ENCODE measurements around the gene WNK3.

WNK3 gene

DNA sequence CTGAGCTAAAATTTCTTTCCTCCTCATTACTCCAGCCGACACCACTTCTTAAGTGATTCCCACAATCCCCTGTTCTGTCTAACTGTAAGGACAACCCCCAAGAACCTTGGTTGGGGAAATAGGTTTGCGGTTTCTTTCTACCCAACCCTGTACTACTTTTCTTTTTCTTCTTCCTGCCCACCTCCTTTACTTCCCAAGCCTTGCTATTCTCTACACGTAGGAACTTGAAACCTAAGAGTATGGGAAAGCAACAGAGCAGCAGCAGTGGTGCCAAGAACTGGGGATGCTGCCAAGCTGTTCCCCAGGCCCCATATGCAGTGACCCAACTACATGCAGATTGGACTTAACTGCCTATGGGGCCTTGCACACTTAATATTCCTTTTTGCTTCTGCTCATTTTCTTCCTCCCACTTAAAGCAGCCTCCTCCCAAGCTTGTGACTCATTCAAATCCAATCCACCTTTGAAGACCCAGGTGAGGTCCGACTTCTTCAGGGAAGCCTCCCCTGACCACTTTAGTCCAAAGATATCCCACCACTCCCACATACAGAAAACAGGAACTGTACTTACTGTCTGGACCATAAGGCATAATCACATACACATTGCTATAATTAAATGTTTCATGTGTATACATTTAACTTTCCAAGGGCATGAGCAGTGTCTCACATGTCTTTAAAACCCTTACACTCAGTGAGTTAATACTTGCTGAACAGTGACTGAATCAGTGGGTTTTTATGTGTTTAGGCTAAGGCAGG is 176.5 kb downstream of the WNK3 start:
- Histone ChIP-seq H3K4me3 (peak overlapping the region; percentile 93), H3K27ac (no peak overlapping the region)
- no peak for DNase-seq (ENCODE audit: low spot score)
- TF ChIP-seq, protein P1, sequence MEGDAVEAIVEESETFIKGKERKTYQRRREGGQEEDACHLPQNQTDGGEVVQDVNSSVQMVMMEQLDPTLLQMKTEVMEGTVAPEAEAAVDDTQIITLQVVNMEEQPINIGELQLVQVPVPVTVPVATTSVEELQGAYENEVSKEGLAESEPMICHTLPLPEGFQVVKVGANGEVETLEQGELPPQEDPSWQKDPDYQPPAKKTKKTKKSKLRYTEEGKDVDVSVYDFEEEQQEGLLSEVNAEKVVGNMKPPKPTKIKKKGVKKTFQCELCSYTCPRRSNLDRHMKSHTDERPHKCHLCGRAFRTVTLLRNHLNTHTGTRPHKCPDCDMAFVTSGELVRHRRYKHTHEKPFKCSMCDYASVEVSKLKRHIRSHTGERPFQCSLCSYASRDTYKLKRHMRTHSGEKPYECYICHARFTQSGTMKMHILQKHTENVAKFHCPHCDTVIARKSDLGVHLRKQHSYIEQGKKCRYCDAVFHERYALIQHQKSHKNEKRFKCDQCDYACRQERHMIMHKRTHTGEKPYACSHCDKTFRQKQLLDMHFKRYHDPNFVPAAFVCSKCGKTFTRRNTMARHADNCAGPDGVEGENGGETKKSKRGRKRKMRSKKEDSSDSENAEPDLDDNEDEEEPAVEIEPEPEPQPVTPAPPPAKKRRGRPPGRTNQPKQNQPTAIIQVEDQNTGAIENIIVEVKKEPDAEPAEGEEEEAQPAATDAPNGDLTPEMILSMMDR (IDR thresholded peaks at IDR 0.05) = no peak

DNA sequence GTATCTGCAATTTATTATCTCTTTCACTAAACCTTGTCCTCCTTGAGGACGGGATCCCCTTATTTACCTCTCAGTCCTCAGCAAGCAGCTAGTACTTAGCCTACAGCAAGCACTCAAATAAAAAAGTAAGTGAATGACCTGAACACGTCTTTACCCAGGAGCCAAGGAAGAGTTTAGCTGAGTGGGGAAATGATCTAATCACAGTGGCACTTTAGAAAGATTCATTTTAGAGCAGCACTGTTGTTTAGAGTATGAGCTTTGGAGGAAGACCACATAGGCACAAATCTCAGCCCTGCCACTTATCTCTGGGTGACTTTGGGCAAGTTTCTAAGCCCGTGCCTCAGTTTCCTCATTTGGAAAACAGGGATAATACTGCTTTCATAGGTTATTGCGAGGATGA is 177.4 kb downstream of the WNK3 start:
- no peak for DNase-seq (ENCODE audit: low spot score)
- TF ChIP-seq, protein P1 (IDR thresholded peaks at IDR 0.05) = no peak
- no peak overlapping the region for H3K27ac ChIP-seq
- H3K4me3 ChIP-seq = peak overlapping the region; percentile 9

DNA sequence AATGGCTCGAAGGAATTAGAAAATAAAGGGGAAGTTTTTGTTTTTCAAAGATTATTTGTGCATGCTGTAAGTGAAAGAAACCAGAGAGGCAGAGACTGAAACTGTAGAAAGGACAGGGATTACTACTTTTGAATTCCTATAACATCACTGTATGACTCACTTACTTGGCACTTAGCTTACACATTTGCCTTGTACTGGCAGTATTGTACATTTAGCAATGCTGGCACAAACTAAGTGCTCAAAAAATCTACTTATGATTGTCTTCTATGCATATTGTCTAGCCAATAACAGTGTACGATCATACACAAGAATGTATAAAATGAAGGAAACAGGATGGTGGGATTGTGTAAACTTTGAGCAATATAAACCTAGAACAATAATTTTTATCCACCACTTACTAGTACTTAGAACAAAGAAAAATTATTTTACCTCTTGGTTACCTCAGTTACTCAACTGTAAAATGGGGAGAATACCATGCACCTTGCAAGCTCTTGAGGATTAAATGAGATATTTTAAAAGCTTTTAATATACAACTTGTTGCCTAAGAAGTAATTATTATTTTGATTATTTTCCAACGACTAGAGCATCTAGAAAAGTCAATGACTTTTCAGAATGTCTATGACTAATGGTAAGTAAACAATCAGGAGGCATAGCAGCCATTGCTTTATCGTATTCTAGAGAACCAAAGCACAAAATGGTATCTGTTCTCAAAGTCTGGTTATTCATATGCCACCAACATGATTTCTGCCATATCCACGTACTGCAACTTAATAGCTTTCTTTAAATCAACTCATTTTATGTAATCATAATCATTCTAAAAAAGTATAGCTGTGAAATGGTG is 179.5 kb downstream of the WNK3 start:
- TF ChIP-seq, protein P1 (IDR thresholded peaks at IDR 0.05) = no peak
- no peak overlapping the region for H3K27ac ChIP-seq
- no peak overlapping the region for H3K4me3 ChIP-seq
- no peak for DNase-seq (ENCODE audit: low spot score)

DNA sequence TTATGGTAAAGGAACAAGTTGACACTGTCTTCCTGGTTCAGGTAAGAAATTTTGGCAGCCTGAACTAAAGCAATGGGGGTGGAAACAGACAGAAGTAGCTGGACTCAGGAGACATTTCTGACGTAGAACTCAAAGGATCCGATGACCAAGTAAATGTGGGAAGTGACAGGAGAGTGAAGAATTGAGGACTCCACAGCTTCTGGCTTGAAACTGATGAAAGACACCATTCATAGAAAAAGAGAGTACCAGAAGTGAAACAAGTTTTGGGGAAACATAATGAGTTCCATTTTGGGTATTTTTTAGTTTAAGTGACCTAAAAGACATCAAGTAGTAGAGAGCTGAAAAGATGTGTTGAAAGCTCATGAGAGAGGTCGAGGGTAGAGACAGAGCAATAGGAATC is 180.5 kb downstream of the WNK3 start:
- no peak overlapping the region for H3K4me3 ChIP-seq
- no peak for DNase-seq (ENCODE audit: low spot score)
- TF ChIP-seq, protein P1 (IDR thresholded peaks at IDR 0.05) = no peak
- no peak overlapping the region for H3K27ac ChIP-seq

DNA sequence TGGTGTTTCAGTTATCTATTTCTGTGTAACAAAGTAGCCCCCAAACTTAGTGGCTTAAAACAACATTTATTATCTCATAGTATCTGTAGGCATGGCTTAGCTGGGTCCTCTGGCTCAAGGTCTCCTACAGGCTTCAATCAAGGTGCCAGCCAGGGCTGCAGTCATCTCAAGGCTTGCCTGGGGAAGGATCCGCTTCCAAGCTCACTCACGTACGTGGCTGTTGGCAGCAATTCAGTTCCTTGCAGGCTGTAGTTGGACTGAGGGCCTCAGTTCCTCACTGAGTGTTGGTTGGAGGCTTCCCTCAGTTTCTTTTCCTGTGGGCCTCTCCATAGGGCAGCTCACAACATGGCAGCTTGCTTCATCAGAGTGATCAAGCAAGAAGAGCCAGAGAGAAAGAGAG is 184.1 kb downstream of the WNK3 start:
- no peak overlapping the region for H3K4me3 ChIP-seq
- H3K27ac ChIP-seq = no peak overlapping the region
- DNase-seq (ENCODE audit: low spot score) = no peak
- TF ChIP-seq, protein P1 (IDR thresholded peaks at IDR 0.05) = no peak

DNA sequence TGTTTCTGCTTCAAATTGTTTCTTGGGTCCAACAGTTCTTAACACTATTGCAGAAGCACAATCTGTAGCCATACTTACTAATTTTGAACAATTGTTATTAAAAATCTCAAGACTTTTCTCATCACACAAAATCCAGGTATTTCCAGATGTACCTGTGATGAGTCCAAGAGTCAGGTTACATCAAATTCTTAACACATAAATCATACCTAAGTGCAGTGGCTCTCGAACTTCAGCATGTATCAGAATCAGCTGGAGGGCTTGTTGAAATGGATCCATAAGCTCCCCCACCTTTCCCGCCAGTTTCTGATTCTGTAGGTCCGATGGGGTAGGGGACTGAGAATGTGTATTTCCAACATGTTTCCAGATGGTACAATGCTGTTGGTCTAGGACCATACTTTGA is 185.4 kb downstream of the WNK3 start:
- Histone ChIP-seq H3K27ac (no peak overlapping the region), H3K4me3 (no peak overlapping the region)
- DNase-seq (ENCODE audit: low spot score) = no peak
- TF ChIP-seq, protein P1 (IDR thresholded peaks at IDR 0.05) = no peak

All from coronary artery (tissue), 2 donors.